Upper lobe of left lung (tissue), 6 donors: ENCODE measurements around the gene SLC2A10. TPM values are rescaled to one million over a fixed set of nuclear protein-coding genes. Genes with fewer than 3 reads are reported as not detected.

Experiments used
- ATAC-seq, 2 donors: fragments of 200-7000 bp; cut with Tn5 transposase; one replicate each; pipeline ENCODE4 v1.9.1; 2022; ENCODE audit warnings: mild to moderate bottlenecking in 2 of 2, moderate library complexity in 2 of 2; ENCODE audit not compliant: low FRiP score in 2 of 2
- DNase-seq, 2 donors: peaks; one replicate each; pipeline ENCODE4 v3.0.0-alpha.2; 2019 to 2020
- H3K27ac ChIP-seq, 4 donors: fragments of 200-600 bp; sonication (generic); one replicate each; pipeline ENCODE4 v1.5.1; 2016 to 2019
- H3K27me3 ChIP-seq, 4 donors: fragments of 200-600 bp; sonication (generic); one replicate each; pipeline ENCODE4 v1.5.1; 2017 to 2019
- H3K36me3 ChIP-seq, 4 donors: fragments of 200-600 bp; sonication (generic); one replicate each; pipeline ENCODE4 v1.5.1; 2016 to 2019
- H3K4me1 ChIP-seq, 4 donors: fragments of 200-600 bp; sonication (generic); one replicate each; pipeline ENCODE4 v1.5.1; 2018 to 2019
- H3K4me3 ChIP-seq, 4 donors: fragments of 200-600 bp; sonication (generic); one replicate each; pipeline ENCODE4 v1.5.1; 2017 to 2019; ENCODE audit warnings: mild to moderate bottlenecking in 2 of 4, moderate library complexity in 1 of 4
- H3K9me3 ChIP-seq, 4 donors: fragments of 200-600 bp; sonication (generic); one replicate each; pipeline ENCODE4 v1.5.1; 2018 to 2019
- EP300 ChIP-seq, 4 donors: sonication (generic); formaldehyde crosslinking; IDR thresholded peaks; one replicate each; pipeline ENCODE4 v1.5.1; 2017; ENCODE audit warnings: antibody characterized with exemption in 4 of 4, control low read depth in 2 of 4
- POLR2A ChIP-seq, 4 donors: fragments of 450-650 bp; IDR thresholded peaks; one replicate each; pipeline ENCODE4 v1.5.1; 2016 to 2017; ENCODE audit warnings: antibody characterized with exemption in 4 of 4, mild to moderate bottlenecking in 2 of 4
- POLR2AphosphoS5 ChIP-seq, 2 donors: sonication (generic); formaldehyde crosslinking; IDR thresholded peaks; one replicate each; pipeline ENCODE4 v1.5.1; 2017; ENCODE audit warnings: antibody characterized with exemption in 2 of 2
- WGBS, 2 donors: methylation state at CpG; one replicate each; pipeline ENCODE4 v1.1.5; 2017 to 2018; 5-methylcytosine and 5-hydroxymethylcytosine counted together
- total RNA-seq, 6 donors: library from RNA; depleted of rRNA in 4 of 6; stranded (reverse); fragments of >200 nt in 4 of 6; gene quantifications; one replicate each; pipeline versions ENCODE4 v1.1.0 to v1.2.1, GENCODE V29; 2016 to 2021
- TF ChIP-seq, protein P1 (sequence below), 6 experiments: fragments of 450-650 bp in 4 of 6; fragments of 200-600 bp in 2 of 6; sonication (generic) in 2 of 6; IDR thresholded peaks; one replicate each; pipeline ENCODE4 v1.5.1; 2016 to 2019; ENCODE audit warnings: antibody characterized with exemption in 6 of 6
- donor health status: DM: no; HTN: no; CAD: no; lungs with moderate emphysema.
- donor health status: DM: no; HTN: yes; CAD: no; lungs with severe emphysema.

The SLC2A10 gene
- total RNA-seq, 6 donors from 2014 or later, result 5.5 to 93.2 (median 13.8) TPM

DNA sequence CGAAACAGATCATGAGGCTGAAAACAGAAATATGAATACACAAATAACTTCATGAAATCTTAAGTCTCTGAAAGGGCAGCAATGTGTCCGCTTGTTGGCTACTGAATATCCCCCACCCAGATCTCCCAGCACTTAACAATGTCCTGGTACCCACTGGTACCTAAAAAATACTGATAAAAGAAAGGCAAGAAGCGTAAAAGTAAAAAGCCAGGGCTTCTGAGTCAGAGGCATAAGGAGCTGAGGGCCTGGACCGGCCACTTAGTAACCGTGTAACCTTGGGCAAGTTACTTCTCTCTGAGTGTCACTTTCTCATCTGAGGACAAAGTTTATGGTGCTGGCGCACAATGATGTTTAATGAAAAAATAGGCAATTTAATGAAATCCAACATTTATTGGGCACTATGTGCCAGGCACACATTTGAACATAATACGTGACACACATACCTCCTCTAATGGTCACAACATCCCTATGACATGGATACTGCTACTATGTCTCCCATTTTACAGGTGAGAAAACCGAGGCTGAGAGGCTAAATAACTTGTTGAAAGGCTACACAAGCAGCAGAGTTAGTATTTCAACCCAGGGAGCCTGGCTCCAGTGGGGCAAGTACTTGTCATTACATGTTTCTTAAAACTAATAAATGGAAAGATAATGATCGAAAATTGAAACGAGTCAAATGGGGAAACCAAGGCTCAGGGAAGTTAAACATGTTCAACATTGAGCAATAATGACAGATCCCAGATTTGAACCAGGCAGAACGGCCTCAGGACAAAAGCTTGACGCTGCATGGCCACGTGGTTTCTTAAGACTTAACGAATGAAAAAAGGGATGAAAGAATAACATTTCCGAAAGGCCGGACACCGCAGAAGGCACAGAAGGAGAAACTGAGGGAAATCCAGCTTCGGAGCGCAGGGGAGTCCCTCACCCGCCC is 21.0 kb upstream of the SLC2A10 start:
- Histone ChIP-seq H3K4me1 (peaks cover 24 to 32% (median 28%) of the 10 kb centered on the region in 4 donors), H3K36me3 (peaks cover 0 to 24% (median 2%) of the 10 kb centered on the region in 4 donors), H3K27ac (peak overlapping the region; percentile 93 to 95 (median 94)), H3K27me3 (no peaks in the 10 kb centered on the region), H3K4me3 (peak overlapping the region; percentile 54 to 96 (median 77)), H3K9me3 (no peaks in the 10 kb centered on the region)
- TF ChIP-seq POLR2A (IDR thresholded peaks at IDR 0.05), result no peak
- TF ChIP-seq, protein P1, sequence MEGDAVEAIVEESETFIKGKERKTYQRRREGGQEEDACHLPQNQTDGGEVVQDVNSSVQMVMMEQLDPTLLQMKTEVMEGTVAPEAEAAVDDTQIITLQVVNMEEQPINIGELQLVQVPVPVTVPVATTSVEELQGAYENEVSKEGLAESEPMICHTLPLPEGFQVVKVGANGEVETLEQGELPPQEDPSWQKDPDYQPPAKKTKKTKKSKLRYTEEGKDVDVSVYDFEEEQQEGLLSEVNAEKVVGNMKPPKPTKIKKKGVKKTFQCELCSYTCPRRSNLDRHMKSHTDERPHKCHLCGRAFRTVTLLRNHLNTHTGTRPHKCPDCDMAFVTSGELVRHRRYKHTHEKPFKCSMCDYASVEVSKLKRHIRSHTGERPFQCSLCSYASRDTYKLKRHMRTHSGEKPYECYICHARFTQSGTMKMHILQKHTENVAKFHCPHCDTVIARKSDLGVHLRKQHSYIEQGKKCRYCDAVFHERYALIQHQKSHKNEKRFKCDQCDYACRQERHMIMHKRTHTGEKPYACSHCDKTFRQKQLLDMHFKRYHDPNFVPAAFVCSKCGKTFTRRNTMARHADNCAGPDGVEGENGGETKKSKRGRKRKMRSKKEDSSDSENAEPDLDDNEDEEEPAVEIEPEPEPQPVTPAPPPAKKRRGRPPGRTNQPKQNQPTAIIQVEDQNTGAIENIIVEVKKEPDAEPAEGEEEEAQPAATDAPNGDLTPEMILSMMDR (IDR thresholded peaks at IDR 0.05), result no peak
- no peak for TF ChIP-seq POLR2AphosphoS5 (IDR thresholded peaks at IDR 0.05)
- TF ChIP-seq EP300 (IDR thresholded peaks at IDR 0.05), result no peak
- DNase-seq (peak in 1 of 2 donors; percentile 30), ATAC-seq (peak in 1 of 2 donors; percentile 4)
- WGBS, 2 donors, result 17 to 19% methylated on average over 19 to 20 of the region's 20 CpGs

DNA sequence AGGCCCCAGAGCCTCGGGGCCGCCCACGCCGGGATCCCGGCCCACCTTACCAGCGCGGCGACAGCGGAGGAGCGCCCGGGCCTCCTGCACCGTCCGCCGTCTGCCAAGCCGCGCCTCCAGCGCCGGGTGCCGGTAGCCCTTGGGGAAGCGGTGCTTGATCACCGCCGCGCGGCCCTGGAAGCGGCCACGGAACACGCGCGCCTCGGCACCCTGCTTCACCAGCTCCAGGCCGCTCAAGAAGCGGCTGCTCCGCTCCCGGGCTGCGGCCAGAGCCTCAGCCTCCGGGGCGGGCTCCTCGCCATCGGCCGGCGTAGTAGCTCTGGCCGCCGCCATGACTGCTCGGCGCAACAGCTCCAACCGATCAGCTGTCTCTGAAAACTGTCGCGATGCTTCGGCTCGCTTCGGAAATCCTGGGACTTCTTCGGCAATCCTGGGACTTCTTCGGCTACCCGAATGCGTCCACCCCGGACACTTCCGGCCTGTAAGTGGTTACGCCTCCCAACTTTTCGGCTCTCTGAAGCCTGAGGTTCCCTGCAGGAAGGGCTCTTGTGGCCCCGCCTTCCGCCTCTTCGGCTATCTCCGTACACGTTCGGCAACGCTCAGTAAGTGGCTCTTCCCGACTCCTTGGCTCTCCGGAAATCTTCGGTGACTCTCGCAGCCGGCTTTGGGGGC is 20.2 kb upstream of the SLC2A10 start, which contains the start of gene TP53RK:
TSS of gene TP53RK (minus strand) at position 363 of the 672 bp plus-strand sequence. CDS start at position 333, 30 bp downstream.
- TF ChIP-seq, protein P1 (IDR thresholded peaks at IDR 0.05), result peak; percentile 23 to 89 (median 80)
- TF ChIP-seq POLR2AphosphoS5 (IDR thresholded peaks at IDR 0.05) (peak; percentile 76 to 87), POLR2A (IDR thresholded peaks at IDR 0.05) (peak in 3 of 4 donors; percentile 84 to 93 (median 90)), EP300 (IDR thresholded peaks at IDR 0.05) (no peak)
- H3K27ac ChIP-seq, result peak within 1 kb of the TSS; percentile 93 to 95 (median 94)
- H3K27me3 ChIP-seq, result no peaks in the 10 kb centered on the region
- peaks cover 22 to 27% (median 23%) of the 10 kb centered on the region in 4 donors for H3K4me1 ChIP-seq
- H3K36me3 ChIP-seq, result peaks cover 0 to 24% (median 2%) of the 10 kb centered on the region in 4 donors
- peak; percentile 94 to 99 for DNase-seq
- no peaks in the 10 kb centered on the region for H3K9me3 ChIP-seq
- H3K4me3 ChIP-seq, result peak within 1 kb of the TSS; percentile 54 to 96 (median 77)
- peak; percentile 98 to 100 for ATAC-seq
- WGBS, 2 donors, result 0 to 1% methylated on average over 1 to 41 of the region's 71 CpGs

DNA sequence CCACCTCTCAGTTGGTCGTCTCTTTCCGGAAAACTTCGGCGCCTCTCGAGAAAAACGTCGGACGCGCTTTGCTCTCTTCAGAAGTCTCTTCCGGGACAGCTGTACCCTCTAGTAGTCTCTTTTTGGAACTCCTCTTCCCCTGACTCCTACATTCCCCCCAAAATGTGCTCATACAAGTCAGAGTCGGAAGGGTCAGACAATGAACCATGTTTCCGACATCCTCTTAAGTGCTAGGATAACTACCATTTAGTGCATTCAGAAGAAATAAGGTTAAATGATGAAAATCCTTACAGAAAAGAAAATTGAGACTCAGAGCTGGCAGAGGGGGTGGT is 19.7 kb upstream of the SLC2A10 start:
- no peak for ATAC-seq

More for the DNA sequence above, 19.7 kb upstream of the SLC2A10 start:
- 0 to 1% methylated on average over 12 of the region's 12 CpGs for WGBS, 2 donors
- Histone ChIP-seq H3K4me1 (peaks cover 21 to 30% (median 23%) of the 10 kb centered on the region in 4 donors), H3K36me3 (peaks cover 0 to 21% (median 2%) of the 10 kb centered on the region in 4 donors), H3K27ac (peak overlapping the region; percentile 93 to 95 (median 94)), H3K27me3 (no peaks in the 10 kb centered on the region), H3K9me3 (no peaks in the 10 kb centered on the region), H3K4me3 (peak overlapping the region in 3 of 4 donors; percentile 73 to 96 (median 81))
- DNase-seq, result no peak
- TF ChIP-seq POLR2A (IDR thresholded peaks at IDR 0.05) (no peak), EP300 (IDR thresholded peaks at IDR 0.05) (no peak), POLR2AphosphoS5 (IDR thresholded peaks at IDR 0.05) (no peak)
- TF ChIP-seq, protein P1 (IDR thresholded peaks at IDR 0.05), result no peak
